SK-N-SH (cell line): ENCODE data around the gene BEX1. TPM values are rescaled to one million over a fixed set of nuclear protein-coding genes. Genes with fewer than 3 reads are reported as not detected.

ENCODE experiments used
- CTCF ChIA-PET: fragments of 300-600, 350-600 bp; formaldehyde crosslinking; extraction: SDS; loops from one replicate; lab custom pipeline; 2021; lab: Yijun Ruan, JAX
- POLR2A ChIA-PET: fragments of 350-600 bp; sonication (Branson Sonifier 250); formaldehyde crosslinking; extraction: SDS; loops from one replicate; lab custom pipeline; 2020; ENCODE audit warnings: antibody characterized with exemption, inconsistent platforms; lab: Yijun Ruan, JAX
- DNase-seq: peaks from one replicate; pipeline ENCODE4 v3.0.0; 2012
- H2AFZ ChIP-seq: fragments of 200-600 bp; sonication (generic); 2 replicates; pipeline ENCODE4 v1.8.1; 2016; ENCODE audit warnings: antibody characterized with exemption, mild to moderate bottlenecking, low read depth
- H3F3A ChIP-seq: fragments of 200-600 bp; sonication (generic); replicated peaks from 2 replicates; pipeline ENCODE3; 2016; ENCODE audit warnings: antibody characterized with exemption, mild to moderate bottlenecking; ENCODE audit not compliant: insufficient read depth
- H3K27ac ChIP-seq, 2 experiments: fragments of 200-500 bp in 1 of 2; fragments of 200-600 bp in 1 of 2; sonication (Bioruptor generic) in 1 of 2; sonication (generic), shearing (Covaris generic) in 1 of 2; 2 replicates each; pipeline versions ENCODE4 v1.5.1 to v1.6.1; 2014 to 2016; ENCODE audit warnings: low read depth in 2 of 2, inconsistent platforms in 1 of 2, low read length in 1 of 2, mild to moderate bottlenecking in 1 of 2, mixed read lengths in 1 of 2
- H3K27me3 ChIP-seq: fragments of 200-600 bp; sonication (generic), shearing (Covaris generic); 2 replicates; pipeline ENCODE4 v1.6.1; 2016; ENCODE audit warnings: mixed run types; ENCODE audit not compliant: insufficient read depth
- H3K36me3 ChIP-seq, 2 experiments: fragments of 200-500 bp in 1 of 2; fragments of 200-600 bp in 1 of 2; sonication (Bioruptor generic) in 1 of 2; sonication (generic) in 1 of 2; replicated peaks in 1 of 2; 2 replicates each; pipeline versions ENCODE3 to v1.5.1; 2014 to 2016; ENCODE audit warnings: low read length in 1 of 2, mild to moderate bottlenecking in 1 of 2; ENCODE audit not compliant: insufficient read depth in 2 of 2, control insufficient read depth in 1 of 2
- H3K4me1 ChIP-seq, 2 experiments: fragments of 200-500 bp in 1 of 2; fragments of 200-600 bp in 1 of 2; sonication (Bioruptor generic) in 1 of 2; sonication (generic), shearing (Covaris generic) in 1 of 2; 2 replicates each; pipeline versions ENCODE4 v1.5.1 to v1.6.1; 2014 to 2016; ENCODE audit warnings: low read depth in 1 of 2, low read length in 1 of 2, mixed run types in 1 of 2; ENCODE audit not compliant: insufficient read depth in 2 of 2, control insufficient read depth in 1 of 2
- H3K4me2 ChIP-seq: fragments of 200-600 bp; sonication (generic), shearing (Covaris generic); 2 replicates; pipeline ENCODE4 v1.6.1; 2017; ENCODE audit warnings: mixed run types
- H3K4me3 ChIP-seq, 2 experiments: fragments of 200-500 bp in 1 of 2; fragments of 200-600 bp in 1 of 2; sonication (Bioruptor generic) in 1 of 2; sonication (generic), shearing (Covaris generic) in 1 of 2; 2 replicates each; pipeline versions ENCODE4 v1.5.1 to v1.8.1; 2014 to 2016; ENCODE audit warnings: low read depth in 2 of 2, inconsistent platforms in 1 of 2, low read length in 1 of 2, mild to moderate bottlenecking in 1 of 2, mixed read lengths in 1 of 2, moderate library complexity in 1 of 2
- H3K79me2 ChIP-seq: fragments of 200-600 bp; sonication (generic); 2 replicates; pipeline ENCODE4 v1.8.1; 2017; ENCODE audit warnings: mild to moderate bottlenecking; ENCODE audit not compliant: insufficient read depth
- H3K9ac ChIP-seq: fragments of 200-600 bp; sonication (generic); 2 replicates; pipeline ENCODE4 v1.6.1; 2017; ENCODE audit warnings: mixed run types
- H3K9me2 ChIP-seq: fragments of 200-600 bp; sonication (generic); 2 replicates; pipeline ENCODE4 v1.6.1; 2017; ENCODE audit warnings: mixed run types
- H3K9me3 ChIP-seq: fragments of 200-600 bp; sonication (generic); 2 replicates; pipeline ENCODE4 v1.6.1; 2017; ENCODE audit warnings: mixed run types, mild to moderate bottlenecking, moderate library complexity
- H4K20me1 ChIP-seq: fragments of 200-600 bp; sonication (generic); 2 replicates; pipeline ENCODE4 v1.6.1; 2017; ENCODE audit warnings: mild to moderate bottlenecking, mixed run types; ENCODE audit not compliant: insufficient read depth
- CHD2 ChIP-seq: fragments of 150-350 bp; IDR thresholded peaks from 2 replicates; pipeline ENCODE4 v1.6.1; 2018; ENCODE audit warnings: low read length; ENCODE audit not compliant: partially characterized antibody
- EZH2phosphoT487 ChIP-seq: fragments of 200-600 bp; sonication (generic); IDR thresholded peaks from 2 replicates; pipeline ENCODE4 v1.6.1; 2017; ENCODE audit warnings: low read depth, mixed run types, mild to moderate bottlenecking, antibody characterized with exemption, moderate library complexity, borderline replicate concordance
- MEF2A ChIP-seq: IDR thresholded peaks from 2 replicates; pipeline ENCODE4 v1.4.0; 2012; ENCODE audit warnings: low read depth, borderline replicate concordance
- POLR2AphosphoS5 ChIP-seq: IDR thresholded peaks from 2 replicates; pipeline ENCODE4 v1.6.1; 2012; ENCODE audit warnings: low read depth, low read length
- REST ChIP-seq: IDR thresholded peaks from 2 replicates; pipeline ENCODE4 v1.6.1; 2012; ENCODE audit warnings: mild to moderate bottlenecking, low read depth, low read length, moderate library complexity
- SIN3A ChIP-seq: IDR thresholded peaks from 2 replicates; pipeline ENCODE4 v1.6.1; 2012; ENCODE audit warnings: low read depth, mild to moderate bottlenecking, low read length, moderate library complexity, borderline replicate concordance
- TAF1 ChIP-seq: IDR thresholded peaks from 2 replicates; pipeline ENCODE4 v1.6.1; 2012; ENCODE audit warnings: low read depth, mild to moderate bottlenecking, low read length, moderate library complexity, borderline replicate concordance
- TCF12 ChIP-seq: IDR thresholded peaks from 2 replicates; pipeline ENCODE4 v1.4.0; 2012
- YY1 ChIP-seq: IDR thresholded peaks from 2 replicates; pipeline ENCODE4 v1.4.0; 2012; ENCODE audit warnings: low read depth, mild to moderate bottlenecking
- WGBS: methylation state at CpG from one replicate; pipeline ENCODE4 v1.1.6; 2017; ENCODE audit warnings: low lambda C conversion rate; 5-methylcytosine and 5-hydroxymethylcytosine counted together
- polyA plus RNA-seq, 3 experiments: library from polyadenylated mRNA; depleted of rRNA; stranded (reverse); fragments of >200 nt; gene quantifications; 2 replicates each; pipeline ENCODE4 v1.2.3, GENCODE V29; 2012
- TF ChIP-seq, protein P1 (sequence below): fragments of 200-600 bp; sonication (generic); IDR thresholded peaks from 2 replicates; pipeline ENCODE4 v1.6.1; 2017; ENCODE audit warnings: antibody characterized with exemption, mild to moderate bottlenecking, moderate library complexity
- TF ChIP-seq, protein P2 (sequence below): IDR thresholded peaks from 2 replicates; pipeline ENCODE4 v1.4.0; 2012; ENCODE audit warnings: low read depth, borderline replicate concordance
- TF ChIP-seq, protein P3 (sequence below): IDR thresholded peaks from 2 replicates; pipeline ENCODE4; 2012

The BEX1 gene
- polyA plus RNA-seq, 1 of the 3 experiments (the other 2 are of a cell fraction): 206 TPM

DNA sequence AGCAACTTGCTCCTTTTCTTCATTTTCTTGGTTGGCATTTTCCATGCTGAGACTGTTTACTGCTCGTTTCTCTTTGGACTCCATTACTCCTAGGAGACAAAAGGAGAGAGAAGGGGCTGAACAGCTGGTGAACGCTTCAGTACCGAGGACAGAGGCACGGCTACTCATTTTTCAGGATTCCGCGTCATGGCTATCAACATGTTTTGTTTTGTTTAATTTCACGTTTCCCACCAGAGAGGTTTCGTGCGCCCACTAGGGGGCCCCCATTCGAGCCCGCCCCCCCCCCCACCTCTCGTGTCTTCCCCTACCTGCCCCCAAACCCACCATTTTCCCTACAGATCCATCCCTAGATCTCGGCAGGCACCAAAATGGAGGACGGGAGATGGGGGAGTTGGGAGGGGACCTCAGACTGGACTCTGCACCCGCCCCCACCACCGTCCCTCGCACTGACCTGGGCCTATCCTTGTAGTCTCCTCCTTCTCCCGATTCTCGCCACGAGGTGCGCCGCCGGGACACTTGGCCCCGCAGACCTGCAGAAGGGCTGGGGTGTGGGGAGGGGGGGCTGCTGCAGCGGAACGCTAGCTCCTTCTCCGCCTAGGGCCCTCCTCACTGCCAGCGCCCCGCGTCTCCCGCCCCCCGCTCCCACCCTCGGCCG is 653 bp downstream of the BEX1 start:
- Histone ChIP-seq H3K4me2 (peak overlapping the region; percentile 79), H3K9ac (peak overlapping the region; percentile 63; the same call in 1 of the 2 replicates)
- TF ChIP-seq SIN3A: 0 out of 2 replicates have a peak, but pooled peaks have one; percentile 34
- TF ChIP-seq CHD2: peak; percentile 31
- no peak for TF ChIP-seq POLR2AphosphoS5
- TF ChIP-seq REST: peak; percentile 95
- peak; percentile 75; the same call in 1 of the 2 replicates for TF ChIP-seq YY1
- TF ChIP-seq, protein P1, sequence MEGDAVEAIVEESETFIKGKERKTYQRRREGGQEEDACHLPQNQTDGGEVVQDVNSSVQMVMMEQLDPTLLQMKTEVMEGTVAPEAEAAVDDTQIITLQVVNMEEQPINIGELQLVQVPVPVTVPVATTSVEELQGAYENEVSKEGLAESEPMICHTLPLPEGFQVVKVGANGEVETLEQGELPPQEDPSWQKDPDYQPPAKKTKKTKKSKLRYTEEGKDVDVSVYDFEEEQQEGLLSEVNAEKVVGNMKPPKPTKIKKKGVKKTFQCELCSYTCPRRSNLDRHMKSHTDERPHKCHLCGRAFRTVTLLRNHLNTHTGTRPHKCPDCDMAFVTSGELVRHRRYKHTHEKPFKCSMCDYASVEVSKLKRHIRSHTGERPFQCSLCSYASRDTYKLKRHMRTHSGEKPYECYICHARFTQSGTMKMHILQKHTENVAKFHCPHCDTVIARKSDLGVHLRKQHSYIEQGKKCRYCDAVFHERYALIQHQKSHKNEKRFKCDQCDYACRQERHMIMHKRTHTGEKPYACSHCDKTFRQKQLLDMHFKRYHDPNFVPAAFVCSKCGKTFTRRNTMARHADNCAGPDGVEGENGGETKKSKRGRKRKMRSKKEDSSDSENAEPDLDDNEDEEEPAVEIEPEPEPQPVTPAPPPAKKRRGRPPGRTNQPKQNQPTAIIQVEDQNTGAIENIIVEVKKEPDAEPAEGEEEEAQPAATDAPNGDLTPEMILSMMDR: peak; percentile 16
- TF ChIP-seq, all 33 proteins: peak for 5
- POLR2A ChIA-PET: interaction anchor here (0.9 to 1.2 kb wide), 3 partner anchors 9 to 112 kb away, joined by 3 to 4 read pairs (median 3); no protein-coding TSS in a partner anchor
- 3% methylated on average over 15 of the region's 34 CpGs for WGBS
- Histone ChIP-seq H3K4me3 (peak overlapping the region; percentile 58 to 59), H3K9me3 (no peaks in the 10 kb centered on the region), H4K20me1 (no peaks in the 10 kb centered on the region), H3K4me1 (peaks cover 0 to 3% of the 10 kb centered on the region in 2 experiments; a peak in 1 of 4 replicates), H3K79me2 (no peaks in the 10 kb centered on the region), H2AFZ (0 out of 2 replicates have a peak overlapping the region, but pooled peaks have one; percentile 41), H3K27ac (peak overlapping the region; percentile 61 to 89), H3K27me3 (no peaks in the 10 kb centered on the region; the same call in 1 of the 2 replicates), H3K36me3 (no peaks in the 10 kb centered on the region), H3K9me2 (no peaks in the 10 kb centered on the region), H3F3A (no peaks in the 10 kb centered on the region)
- DNase-seq: peak; percentile 78
- CTCF ChIA-PET: interaction anchor here (0.7 to 1.2 kb wide), 3 partner anchors 12 to 112 kb away, joined by 3 to 5 read pairs (median 3); no protein-coding TSS in a partner anchor

- Histone ChIP-seq H2AFZ (no peak overlapping the region), H3K36me3 (no peaks in the 10 kb centered on the region), H4K20me1 (no peaks in the 10 kb centered on the region), H3K4me1 (peaks cover 0 to 3% of the 10 kb centered on the region in 2 experiments; a peak in 1 of 4 replicates), H3K4me2 (no peak overlapping the region), H3K9me2 (no peaks in the 10 kb centered on the region), H3K79me2 (no peaks in the 10 kb centered on the region), H3K9ac (no peak overlapping the region), H3K27me3 (no peaks in the 10 kb centered on the region), H3F3A (no peaks in the 10 kb centered on the region), H3K27ac (no peak overlapping the region), H3K9me3 (no peaks in the 10 kb centered on the region), H3K4me3 (no peak overlapping the region)
- CTCF ChIA-PET: interaction anchor here (1.0 kb wide), 1 partner anchor 110 kb away, joined by 3 read pairs; no protein-coding TSS in a partner anchor
- 50% methylated on average over 3 of the region's 3 CpGs for WGBS
- POLR2A ChIA-PET: no interaction called here
- no peak for DNase-seq
- TF ChIP-seq MEF2A (no peak), TCF12 (no peak), EZH2phosphoT487 (no peak), REST (no peak), TAF1 (no peak)
- TF ChIP-seq, protein P2, sequence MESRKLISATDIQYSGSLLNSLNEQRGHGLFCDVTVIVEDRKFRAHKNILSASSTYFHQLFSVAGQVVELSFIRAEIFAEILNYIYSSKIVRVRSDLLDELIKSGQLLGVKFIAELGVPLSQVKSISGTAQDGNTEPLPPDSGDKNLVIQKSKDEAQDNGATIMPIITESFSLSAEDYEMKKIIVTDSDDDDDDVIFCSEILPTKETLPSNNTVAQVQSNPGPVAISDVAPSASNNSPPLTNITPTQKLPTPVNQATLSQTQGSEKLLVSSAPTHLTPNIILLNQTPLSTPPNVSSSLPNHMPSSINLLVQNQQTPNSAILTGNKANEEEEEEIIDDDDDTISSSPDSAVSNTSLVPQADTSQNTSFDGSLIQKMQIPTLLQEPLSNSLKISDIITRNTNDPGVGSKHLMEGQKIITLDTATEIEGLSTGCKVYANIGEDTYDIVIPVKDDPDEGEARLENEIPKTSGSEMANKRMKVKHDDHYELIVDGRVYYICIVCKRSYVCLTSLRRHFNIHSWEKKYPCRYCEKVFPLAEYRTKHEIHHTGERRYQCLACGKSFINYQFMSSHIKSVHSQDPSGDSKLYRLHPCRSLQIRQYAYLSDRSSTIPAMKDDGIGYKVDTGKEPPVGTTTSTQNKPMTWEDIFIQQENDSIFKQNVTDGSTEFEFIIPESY: no peak
- TF ChIP-seq, protein P3, sequence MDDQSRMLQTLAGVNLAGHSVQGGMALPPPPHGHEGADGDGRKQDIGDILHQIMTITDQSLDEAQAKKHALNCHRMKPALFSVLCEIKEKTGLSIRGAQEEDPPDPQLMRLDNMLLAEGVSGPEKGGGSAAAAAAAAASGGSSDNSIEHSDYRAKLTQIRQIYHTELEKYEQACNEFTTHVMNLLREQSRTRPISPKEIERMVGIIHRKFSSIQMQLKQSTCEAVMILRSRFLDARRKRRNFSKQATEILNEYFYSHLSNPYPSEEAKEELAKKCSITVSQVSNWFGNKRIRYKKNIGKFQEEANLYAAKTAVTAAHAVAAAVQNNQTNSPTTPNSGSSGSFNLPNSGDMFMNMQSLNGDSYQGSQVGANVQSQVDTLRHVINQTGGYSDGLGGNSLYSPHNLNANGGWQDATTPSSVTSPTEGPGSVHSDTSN: no peak
These were observed 2.5 kb downstream of the BEX1 start for GRCh38 chrX:103061486-103061885.
